PC-3 (cell line): ENCODE measurements around the gene DPH6.

Source experiments
- CTCF ChIP-seq: fragments of 300-600 bp; sonication (generic); conservative IDR thresholded peaks from 2 replicates; pipeline ENCODE4 v1.5.1; 2017; ENCODE audit warnings: antibody characterized with exemption, low read depth, mild to moderate bottlenecking, low read length
- EZH2 ChIP-seq: fragments of 300-600 bp; sonication (generic); IDR thresholded peaks from one replicate; pipeline ENCODE4 v1.6.1; 2017; ENCODE audit warnings: antibody characterized with exemption, mild to moderate bottlenecking, low read length; ENCODE audit not compliant: unreplicated experiment
- EZH2phosphoT487 ChIP-seq: fragments of 300-600 bp; sonication (generic); IDR thresholded peaks from 2 replicates; pipeline ENCODE4 v1.6.1; 2018; ENCODE audit warnings: mild to moderate bottlenecking, antibody characterized with exemption, low read length, borderline replicate concordance

GRCh38 chr15:35486296-35486695 lies 59.7 kb downstream of the DPH6 start:
- no peak for TF ChIP-seq CTCF
- no peak for TF ChIP-seq EZH2
- TF ChIP-seq EZH2phosphoT487: no peak
